ENCODE results near the gene NFYA. TPM values are rescaled to one million over a fixed set of nuclear protein-coding genes. Genes with fewer than 3 reads are reported as not detected.

NFYA gene
- total RNA-seq, 1 donor from 2014 or later: 47.8 TPM

DNA sequence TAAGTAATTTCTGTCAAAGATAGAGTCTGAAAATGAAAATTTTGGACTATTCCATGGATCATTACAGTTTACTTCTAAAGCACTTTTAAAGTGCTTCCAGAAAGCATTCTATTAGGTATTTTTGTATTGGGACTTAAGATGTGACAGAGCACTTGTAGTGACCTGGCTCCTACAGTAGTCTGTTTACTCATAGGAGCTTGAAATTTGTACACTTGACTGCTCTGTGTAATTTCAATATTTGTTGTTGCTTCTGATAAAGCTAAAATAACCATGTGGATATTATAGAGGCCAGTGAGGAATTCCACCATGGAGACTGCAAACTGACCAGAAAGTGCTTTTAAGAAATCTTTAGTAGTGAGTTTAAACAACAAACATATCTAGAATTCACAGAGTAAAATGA lies 10.3 kb downstream of the NFYA start:
- no peaks in the 10 kb centered on the region for H3K9me3 Mint-ChIP-seq (ENCODE audit: unreplicated experiment)
- TF ChIP-seq, protein P1, sequence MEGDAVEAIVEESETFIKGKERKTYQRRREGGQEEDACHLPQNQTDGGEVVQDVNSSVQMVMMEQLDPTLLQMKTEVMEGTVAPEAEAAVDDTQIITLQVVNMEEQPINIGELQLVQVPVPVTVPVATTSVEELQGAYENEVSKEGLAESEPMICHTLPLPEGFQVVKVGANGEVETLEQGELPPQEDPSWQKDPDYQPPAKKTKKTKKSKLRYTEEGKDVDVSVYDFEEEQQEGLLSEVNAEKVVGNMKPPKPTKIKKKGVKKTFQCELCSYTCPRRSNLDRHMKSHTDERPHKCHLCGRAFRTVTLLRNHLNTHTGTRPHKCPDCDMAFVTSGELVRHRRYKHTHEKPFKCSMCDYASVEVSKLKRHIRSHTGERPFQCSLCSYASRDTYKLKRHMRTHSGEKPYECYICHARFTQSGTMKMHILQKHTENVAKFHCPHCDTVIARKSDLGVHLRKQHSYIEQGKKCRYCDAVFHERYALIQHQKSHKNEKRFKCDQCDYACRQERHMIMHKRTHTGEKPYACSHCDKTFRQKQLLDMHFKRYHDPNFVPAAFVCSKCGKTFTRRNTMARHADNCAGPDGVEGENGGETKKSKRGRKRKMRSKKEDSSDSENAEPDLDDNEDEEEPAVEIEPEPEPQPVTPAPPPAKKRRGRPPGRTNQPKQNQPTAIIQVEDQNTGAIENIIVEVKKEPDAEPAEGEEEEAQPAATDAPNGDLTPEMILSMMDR (IDR thresholded peaks at IDR 0.05; ENCODE audit: partially characterized antibody, unreplicated experiment): no peak

DNA sequence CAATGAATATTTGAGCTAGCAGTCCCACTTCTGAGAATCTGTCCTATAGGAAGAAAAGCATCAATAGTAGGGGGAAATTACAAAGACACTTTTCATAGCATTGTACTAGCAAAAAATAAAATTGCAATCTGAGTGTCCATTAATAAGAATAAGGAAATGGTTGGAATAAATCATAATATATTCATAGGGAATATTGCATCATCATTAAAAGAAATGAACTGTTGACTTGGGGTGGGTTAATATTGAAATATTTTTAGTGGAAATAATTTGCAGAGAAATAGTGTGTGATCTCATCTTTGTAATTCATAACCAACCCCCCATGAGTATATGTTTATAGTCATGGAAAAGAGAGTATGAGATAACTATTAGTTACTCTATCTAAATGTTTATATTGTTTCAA lies 12.4 kb downstream of the NFYA start:
- no peak for DNase-seq
- no peaks in the 10 kb centered on the region for H3K4me1 Mint-ChIP-seq (ENCODE audit: low read depth, unreplicated experiment)
- TF ChIP-seq, protein P1 (IDR thresholded peaks at IDR 0.05; ENCODE audit: partially characterized antibody, unreplicated experiment): no peak
- no peaks in the 10 kb centered on the region for H3K36me3 Mint-ChIP-seq (ENCODE audit: unreplicated experiment)
- no peak overlapping the region for H3K4me3 Mint-ChIP-seq (ENCODE audit: unreplicated experiment)
- no peaks in the 10 kb centered on the region for H3K9me3 Mint-ChIP-seq (ENCODE audit: unreplicated experiment)
- no peaks in the 10 kb centered on the region for H3K27me3 Mint-ChIP-seq (ENCODE audit: unreplicated experiment)
- H3K27ac Mint-ChIP-seq (ENCODE audit: unreplicated experiment): no peak overlapping the region

More for the DNA sequence above, 10.3 kb downstream of the NFYA start:
- H3K27me3 Mint-ChIP-seq (ENCODE audit: unreplicated experiment): no peaks in the 10 kb centered on the region
- H3K27ac Mint-ChIP-seq (ENCODE audit: unreplicated experiment): no peak overlapping the region
- no peaks in the 10 kb centered on the region for H3K36me3 Mint-ChIP-seq (ENCODE audit: unreplicated experiment)
- no peak for DNase-seq
- peaks cover 6% of the 10 kb centered on the region for H3K4me1 Mint-ChIP-seq (ENCODE audit: low read depth, unreplicated experiment)
- H3K4me3 Mint-ChIP-seq (ENCODE audit: unreplicated experiment): no peak overlapping the region

DNA sequence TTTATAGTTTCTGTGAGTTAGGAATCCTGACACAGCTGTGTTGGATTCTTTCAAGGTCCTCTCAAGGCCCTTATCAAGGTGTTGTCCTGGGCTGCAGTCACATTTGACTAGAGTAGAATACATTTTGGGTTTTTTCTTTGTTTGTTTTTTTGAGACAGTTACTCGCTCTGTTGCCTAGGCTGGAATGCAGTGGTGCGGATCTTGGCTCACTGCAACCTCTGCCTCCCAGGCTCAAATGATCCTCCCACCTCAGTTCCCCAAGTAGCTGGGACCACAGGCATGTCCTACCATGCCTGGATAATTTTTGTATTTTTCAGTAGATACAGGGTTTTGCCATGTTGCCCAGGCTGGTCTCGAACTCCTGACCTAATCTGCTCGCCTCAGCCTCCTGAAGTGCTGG lies 15.7 kb downstream of the NFYA start:
- TF ChIP-seq, protein P1 (IDR thresholded peaks at IDR 0.05; ENCODE audit: partially characterized antibody, unreplicated experiment): no peak
- no peaks in the 10 kb centered on the region for H3K4me1 Mint-ChIP-seq (ENCODE audit: low read depth, unreplicated experiment)
- H3K27ac Mint-ChIP-seq (ENCODE audit: unreplicated experiment): no peak overlapping the region
- H3K4me3 Mint-ChIP-seq (ENCODE audit: unreplicated experiment): no peak overlapping the region
- no peaks in the 10 kb centered on the region for H3K36me3 Mint-ChIP-seq (ENCODE audit: unreplicated experiment)
- no peak for DNase-seq
- H3K27me3 Mint-ChIP-seq (ENCODE audit: unreplicated experiment): no peaks in the 10 kb centered on the region
- no peaks in the 10 kb centered on the region for H3K9me3 Mint-ChIP-seq (ENCODE audit: unreplicated experiment)

DNA sequence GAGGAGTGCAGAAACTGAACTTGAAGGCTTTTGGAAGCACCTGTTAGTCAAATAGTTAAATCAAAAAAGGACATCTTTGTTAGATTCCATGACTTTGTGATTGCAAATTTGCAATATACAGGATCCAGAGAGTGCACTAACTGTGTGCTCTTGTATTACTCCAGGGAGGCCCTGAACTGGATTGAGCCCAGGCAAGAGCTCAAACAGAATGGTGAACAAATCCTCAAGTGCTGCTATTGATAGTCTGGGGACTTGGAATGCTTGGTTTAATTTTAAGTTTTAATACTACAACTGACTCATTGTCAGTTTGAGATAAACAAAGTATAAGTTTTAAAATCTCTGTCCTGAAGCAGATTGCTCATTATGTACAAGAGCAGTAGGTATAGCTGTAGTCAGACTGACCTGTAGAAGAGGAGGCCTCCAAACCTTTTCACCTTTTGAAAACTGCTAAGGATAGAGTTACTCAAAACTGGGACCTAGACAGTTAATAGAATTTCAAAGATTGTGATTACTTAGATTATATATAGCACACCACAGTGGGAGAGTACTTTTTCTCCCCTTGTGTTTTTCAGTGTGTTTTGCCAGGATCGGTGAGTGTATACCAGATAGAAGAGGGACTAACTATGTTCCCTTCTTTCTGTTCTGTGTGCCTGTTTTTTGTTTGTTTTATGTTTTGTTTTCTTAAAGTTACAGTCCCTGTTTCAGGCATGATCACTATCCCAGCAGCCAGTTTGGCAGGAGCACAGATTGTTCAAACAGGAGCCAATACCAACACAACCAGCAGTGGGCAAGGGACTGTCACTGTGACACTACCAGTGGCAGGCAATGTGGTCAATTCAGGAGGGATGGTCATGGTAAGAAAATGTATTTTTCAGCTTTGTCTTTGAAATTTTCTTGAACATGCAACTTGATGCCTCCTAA lies 18.3 kb downstream of the NFYA start:
- TF ChIP-seq, protein P1 (IDR thresholded peaks at IDR 0.05; ENCODE audit: partially characterized antibody, unreplicated experiment): no peak
- no peak overlapping the region for H3K4me3 Mint-ChIP-seq (ENCODE audit: unreplicated experiment)
- no peaks in the 10 kb centered on the region for H3K4me1 Mint-ChIP-seq (ENCODE audit: low read depth, unreplicated experiment)
- H3K27ac Mint-ChIP-seq (ENCODE audit: unreplicated experiment): no peak overlapping the region
- no peaks in the 10 kb centered on the region for H3K36me3 Mint-ChIP-seq (ENCODE audit: unreplicated experiment)
- H3K27me3 Mint-ChIP-seq (ENCODE audit: unreplicated experiment): no peaks in the 10 kb centered on the region
- no peaks in the 10 kb centered on the region for H3K9me3 Mint-ChIP-seq (ENCODE audit: unreplicated experiment)
- no peak for DNase-seq

Data from glutamatergic neuron (in vitro differentiated cells).